ENCODE data around the gene SPHK2.

Gene SPHK2

GRCh38 chr19:48665786-48666185 lies 46.5 kb downstream of the SPHK2 start:
- peaks cover 6% of the 10 kb centered on the region for H3K27me3 Mint-ChIP-seq (ENCODE audit: low read depth, poor library complexity)

GRCh38 chr19:48668332-48668731 lies 49.0 kb downstream of the SPHK2 start:
- DNase-seq = no peak
- H3K27ac Mint-ChIP-seq = no peak overlapping the region
- TF ChIP-seq CTCF (IDR thresholded peaks at IDR 0.05) = no peak
- H3K4me1 Mint-ChIP-seq = peaks cover 36% of the 10 kb centered on the region
- H3K36me3 Mint-ChIP-seq (ENCODE audit: low read depth) = peaks cover 4% of the 10 kb centered on the region
- H3K9me3 Mint-ChIP-seq = peaks cover 7% of the 10 kb centered on the region
- no peak overlapping the region for H3K4me3 Mint-ChIP-seq
- peaks cover 4% of the 10 kb centered on the region for H3K27me3 Mint-ChIP-seq (ENCODE audit: low read depth, poor library complexity)

More at GRCh38 chr19:48665786-48666185, 46.5 kb downstream of the SPHK2 start:
- DNase-seq = no peak
- H3K4me3 Mint-ChIP-seq = no peak overlapping the region
- peaks cover 4% of the 10 kb centered on the region for H3K36me3 Mint-ChIP-seq (ENCODE audit: low read depth)
- no peak for TF ChIP-seq CTCF (IDR thresholded peaks at IDR 0.05)
- H3K27ac Mint-ChIP-seq = no peak overlapping the region
- peaks cover 36% of the 10 kb centered on the region for H3K4me1 Mint-ChIP-seq
- H3K9me3 Mint-ChIP-seq = peaks cover 7% of the 10 kb centered on the region

GRCh38 chr19:48668761-48669160 lies 49.5 kb downstream of the SPHK2 start:
- TF ChIP-seq CTCF (IDR thresholded peaks at IDR 0.05) = no peak
- no peak overlapping the region for H3K27ac Mint-ChIP-seq
- H3K4me1 Mint-ChIP-seq = peaks cover 40% of the 10 kb centered on the region
- no peak overlapping the region for H3K4me3 Mint-ChIP-seq
- peaks cover 7% of the 10 kb centered on the region for H3K9me3 Mint-ChIP-seq
- H3K27me3 Mint-ChIP-seq (ENCODE audit: low read depth, poor library complexity) = peaks cover 4% of the 10 kb centered on the region
- peaks cover 4% of the 10 kb centered on the region for H3K36me3 Mint-ChIP-seq (ENCODE audit: low read depth)
- no peak for DNase-seq

- H3K27ac Mint-ChIP-seq = no peak overlapping the region
- H3K36me3 Mint-ChIP-seq (ENCODE audit: low read depth) = peaks cover 4% of the 10 kb centered on the region
- H3K27me3 Mint-ChIP-seq (ENCODE audit: low read depth, poor library complexity) = peaks cover 11% of the 10 kb centered on the region
- H3K4me3 Mint-ChIP-seq = no peak overlapping the region
- no peak for DNase-seq
- H3K4me1 Mint-ChIP-seq = peaks cover 50% of the 10 kb centered on the region
- TF ChIP-seq CTCF (IDR thresholded peaks at IDR 0.05) = no peak
- H3K9me3 Mint-ChIP-seq = peaks cover 7% of the 10 kb centered on the region
Measured at GRCh38 chr19:48669903-48670668, 50.8 kb downstream of the SPHK2 start.

- Mint-ChIP-seq H3K4me1 (peaks cover 55% of the 10 kb centered on the region), H3K9me3 (peaks cover 7% of the 10 kb centered on the region), H3K4me3 (peak overlapping the region; percentile 39), H3K36me3 (ENCODE audit: low read depth) (peaks cover 4% of the 10 kb centered on the region), H3K27ac (peak overlapping the region; percentile 80), H3K27me3 (ENCODE audit: low read depth, poor library complexity) (peaks cover 14% of the 10 kb centered on the region)
- TF ChIP-seq CTCF (IDR thresholded peaks at IDR 0.05) = no peak
- DNase-seq = peak; percentile 36
Measured at GRCh38 chr19:48670699-48671445, 51.6 kb downstream of the SPHK2 start.
